HepG2 (cell line): ENCODE results near the gene IRS1. TPM values are rescaled to one million over a fixed set of nuclear protein-coding genes. Genes with fewer than 3 reads are reported as not detected.
A peak's percentile ranks its signal among the peaks of the same experiment; 100 is the strongest.

Source experiments
- AHDC1 ChIP-seq: sonication (generic); formaldehyde crosslinking; IDR thresholded peaks from 2 replicates; pipeline ENCODE4 v1.5.1; 2020; ENCODE audit warnings: mild to moderate bottlenecking, missing genetic modification reagents, borderline replicate concordance
- CENPX ChIP-seq: sonication (generic); formaldehyde crosslinking; IDR thresholded peaks from 2 replicates; pipeline ENCODE4 v1.9.0; 2021; ENCODE audit warnings: mild to moderate bottlenecking, missing genetic modification reagents, moderate library complexity
- CERS6 ChIP-seq: sonication (generic); formaldehyde crosslinking; IDR thresholded peaks from 2 replicates; pipeline ENCODE4 v1.5.0; 2020; ENCODE audit warnings: missing genetic modification reagents
- DBP ChIP-seq: sonication (generic); formaldehyde crosslinking; IDR thresholded peaks from 2 replicates; pipeline ENCODE4 v1.4.0; 2020; ENCODE audit warnings: missing genetic modification reagents; ENCODE audit errors: not compliant biosample characterization
- DPF2 ChIP-seq: sonication (generic); formaldehyde crosslinking; IDR thresholded peaks from 2 replicates; pipeline ENCODE4 v1.4.0; 2020; ENCODE audit warnings: mild to moderate bottlenecking, low read depth, missing genetic modification reagents, borderline replicate concordance
- KLF15 ChIP-seq: sonication (generic); formaldehyde crosslinking; IDR thresholded peaks from 2 replicates; pipeline ENCODE4 v1.8.1; 2023; ENCODE audit warnings: borderline replicate concordance, mild to moderate bottlenecking, inconsistent platforms, missing genetic modification reagents, mixed read lengths
- KLF9 ChIP-seq: IDR thresholded peaks from 2 replicates; pipeline ENCODE4 v1.6.1; 2016; ENCODE audit warnings: low read depth
- NONO ChIP-seq, 2 experiments: fragments of 450-650 bp in 1 of 2; sonication (generic) in 1 of 2; formaldehyde crosslinking in 1 of 2; IDR thresholded peaks in 1 of 2; conservative IDR thresholded peaks in 1 of 2; 2 replicates each; pipeline versions ENCODE4 v1.6.1 to v1.8.0; 2017 to 2022; ENCODE audit warnings: mild to moderate bottlenecking in 1 of 2, missing genetic modification reagents in 1 of 2, moderate library complexity in 1 of 2
- RBFOX2 ChIP-seq: fragments of 200-400 bp; formaldehyde crosslinking; IDR thresholded peaks from 2 replicates; pipeline ENCODE4 v1.6.1; 2017; ENCODE audit warnings: low read depth, mild to moderate bottlenecking, low read length
- RBM39 ChIP-seq: fragments of 200-400 bp; formaldehyde crosslinking; IDR thresholded peaks from one replicate; pipeline ENCODE4 v1.6.1; 2018; ENCODE audit warnings: antibody characterized with exemption, mild to moderate bottlenecking, low read depth, low read length; ENCODE audit not compliant: poor library complexity, severe bottlenecking
- SAP130 ChIP-seq: IDR thresholded peaks from 2 replicates; pipeline ENCODE4 v1.6.1; 2016; ENCODE audit warnings: low read depth
- TMF1 ChIP-seq: sonication (generic); formaldehyde crosslinking; IDR thresholded peaks from 2 replicates; pipeline ENCODE4 v1.8.1; 2022; ENCODE audit warnings: low read depth, missing genetic modification reagents
- ZBTB43 ChIP-seq: sonication (generic); formaldehyde crosslinking; conservative IDR thresholded peaks from 2 replicates; pipeline ENCODE4 v1.4.0; 2020; ENCODE audit warnings: missing genetic modification reagents
- ZNF672 ChIP-seq: sonication (generic); formaldehyde crosslinking; IDR thresholded peaks from 2 replicates; pipeline ENCODE4 v1.8.1; 2022; ENCODE audit warnings: missing genetic modification reagents
- polyA plus RNA-seq, 8 experiments: library from polyadenylated mRNA; depleted of rRNA in 3 of 8; stranded (reverse) in 7 of 8; unstranded in 1 of 8; fragments of >200 nt; fragmentation: Illumina TruSeq in 4 of 8; extraction: Trizol in 4 of 8; gene quantifications; 2 replicates each; pipeline versions ENCODE4 v1.2.1 to v1.2.3, GENCODE V29; 2011 to 2016; ENCODE audit warnings: low read depth in 4 of 8, missing spikeins in 1 of 8, mixed read lengths in 1 of 8; ENCODE audit not compliant: insufficient read depth in 1 of 8
- total RNA-seq, 5 experiments: library from RNA; depleted of rRNA; stranded (reverse); fragments of >200 nt; fragmentation: Illumina TruSeq; extraction: Trizol; gene quantifications; 2 replicates each; pipeline ENCODE4 v1.2.3, GENCODE V29; 2016; ENCODE audit warnings: low read depth in 1 of 5
- TF ChIP-seq, protein P1 (sequence below): sonication (generic); formaldehyde crosslinking; IDR thresholded peaks from 2 replicates; pipeline ENCODE4 v1.5.1; 2020; ENCODE audit warnings: mild to moderate bottlenecking, moderate library complexity, missing genetic modification reagents

The IRS1 gene
- total and polyA plus RNA-seq, 2 of the 13 experiments (the other 11 are each of a cell fraction or from before 2014, with no cell fraction given) = 8.7 to 9.0 TPM

DNA sequence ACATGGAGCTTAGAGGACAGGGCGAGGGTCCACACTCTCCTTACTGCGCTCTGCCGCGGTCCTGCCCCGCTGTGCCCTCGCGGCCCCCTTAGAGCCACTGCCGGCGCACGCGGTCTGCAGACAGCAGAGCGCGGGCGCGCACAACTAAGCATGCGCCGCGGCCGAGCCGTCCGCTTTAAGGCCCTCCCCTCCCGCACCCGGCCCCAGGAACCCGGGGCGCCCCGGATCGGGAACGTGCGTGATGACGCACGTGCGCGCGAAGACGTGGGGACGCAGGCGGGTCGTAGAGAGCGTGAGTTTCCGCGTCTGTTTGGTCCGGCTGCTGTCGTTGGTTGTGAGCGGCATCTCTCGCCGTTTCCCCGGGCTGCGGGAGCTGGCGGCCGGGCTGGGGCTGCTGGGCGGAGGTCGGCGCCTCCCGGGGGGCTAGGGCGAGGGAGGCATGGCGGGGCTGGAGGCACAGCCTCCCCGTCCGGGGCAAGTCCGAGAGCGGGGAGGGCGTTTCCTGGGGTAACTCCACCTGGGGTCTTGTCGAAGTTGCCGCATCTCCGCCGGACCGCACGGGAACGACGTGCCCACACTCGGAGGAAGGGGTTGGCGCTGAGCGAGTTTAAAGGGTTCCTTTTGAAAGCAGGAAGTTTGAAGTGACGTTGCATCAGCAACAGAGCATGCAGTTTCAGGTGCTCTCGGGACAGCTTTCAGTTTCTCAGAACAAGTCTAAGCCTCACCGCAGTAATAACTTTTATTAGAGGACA, 36.4 kb upstream of the IRS1 start, which contains the start of gene RHBDD1 (continued):
- TF ChIP-seq KLF15 = no peak
- no peak for TF ChIP-seq KLF9
- TF ChIP-seq ZBTB43 (CRISPR knock-in tag) = no peak
- TF ChIP-seq DBP (CRISPR knock-in tag) = no peak
- TF ChIP-seq DPF2 (CRISPR knock-in tag) = no peak
- TF ChIP-seq NONO (IDR thresholded peaks at IDR 0.05) = no peak
- peak; percentile 55 for TF ChIP-seq NONO (CRISPR knock-in tag; conservative IDR thresholded peaks at IDR 0.05)
- TF ChIP-seq, protein P1, sequence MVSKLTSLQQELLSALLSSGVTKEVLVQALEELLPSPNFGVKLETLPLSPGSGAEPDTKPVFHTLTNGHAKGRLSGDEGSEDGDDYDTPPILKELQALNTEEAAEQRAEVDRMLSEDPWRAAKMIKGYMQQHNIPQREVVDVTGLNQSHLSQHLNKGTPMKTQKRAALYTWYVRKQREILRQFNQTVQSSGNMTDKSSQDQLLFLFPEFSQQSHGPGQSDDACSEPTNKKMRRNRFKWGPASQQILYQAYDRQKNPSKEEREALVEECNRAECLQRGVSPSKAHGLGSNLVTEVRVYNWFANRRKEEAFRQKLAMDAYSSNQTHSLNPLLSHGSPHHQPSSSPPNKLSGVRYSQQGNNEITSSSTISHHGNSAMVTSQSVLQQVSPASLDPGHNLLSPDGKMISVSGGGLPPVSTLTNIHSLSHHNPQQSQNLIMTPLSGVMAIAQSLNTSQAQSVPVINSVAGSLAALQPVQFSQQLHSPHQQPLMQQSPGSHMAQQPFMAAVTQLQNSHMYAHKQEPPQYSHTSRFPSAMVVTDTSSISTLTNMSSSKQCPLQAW (CRISPR knock-in tag) = no peak
- no peak for TF ChIP-seq TMF1 (CRISPR knock-in tag)
- TF ChIP-seq RBFOX2 = peak; percentile 99
- no peak for TF ChIP-seq AHDC1
- TF ChIP-seq ZNF672 (CRISPR knock-in tag) = no peak
- TF ChIP-seq RBM39 = peak; percentile 69
- TF ChIP-seq SAP130 = no peak; the same call in 1 of the 2 replicates
- no peak for TF ChIP-seq CERS6
- TF ChIP-seq CENPX (CRISPR knock-in tag) = no peak
